MM.1S (cell line): Measurements from ENCODE around the gene MAS1L.
"Not testable (repeated sequence)": the region's sequence is repeated elsewhere in the genome, so short reads cannot be mapped to it uniquely, and the experiment has no call there.

Source experiments
- DNase-seq: peaks from one replicate; pipeline ENCODE4 v3.0.0-alpha.2; 2015
- H2AFZ ChIP-seq: fragments of 300-600 bp; sonication (generic); 2 replicates; pipeline ENCODE4 v1.6.0; 2016; ENCODE audit warnings: antibody characterized with exemption, low read length
- H3F3A ChIP-seq: fragments of 300-600 bp; sonication (generic); 2 replicates; pipeline ENCODE4 v1.6.1; 2016; ENCODE audit warnings: mild to moderate bottlenecking, antibody characterized with exemption, low read length, moderate library complexity, mixed read lengths; ENCODE audit not compliant: insufficient read depth
- H3K27ac ChIP-seq: fragments of 300-600 bp; sonication (generic); 2 replicates; pipeline ENCODE4 v1.5.1; 2016; ENCODE audit warnings: mild to moderate bottlenecking, low read length
- H3K27me3 ChIP-seq: fragments of 300-600 bp; sonication (generic); replicated peaks from 2 replicates; pipeline ENCODE4 v1.6.0; 2016; ENCODE audit warnings: low read length; ENCODE audit not compliant: insufficient read depth
- H3K36me3 ChIP-seq: fragments of 300-600 bp; sonication (generic); replicated peaks from 2 replicates; pipeline ENCODE4 v1.6.1; 2016; ENCODE audit warnings: mild to moderate bottlenecking, low read length, mixed read lengths; ENCODE audit not compliant: insufficient read depth
- H3K4me1 ChIP-seq: fragments of 300-600 bp; sonication (generic); 2 replicates; pipeline ENCODE4 v1.6.1; 2016; ENCODE audit warnings: low read length, mixed read lengths
- H3K4me2 ChIP-seq: fragments of 300-600 bp; sonication (generic); 2 replicates; pipeline ENCODE4 v1.6.0; 2016; ENCODE audit warnings: low read depth, low read length
- H3K4me3 ChIP-seq: fragments of 300-600 bp; sonication (generic); 2 replicates; pipeline ENCODE4 v1.5.1; 2016; ENCODE audit warnings: low read length, mixed read lengths
- H3K79me2 ChIP-seq: fragments of 300-600 bp; sonication (generic); 2 replicates; pipeline ENCODE4 v1.6.1; 2016; ENCODE audit warnings: mixed run types, low read length, mixed read lengths
- H3K9ac ChIP-seq: fragments of 300-600 bp; sonication (generic); 2 replicates; pipeline ENCODE4 v1.6.1; 2016; ENCODE audit warnings: low read length, mixed read lengths
- H3K9me2 ChIP-seq: fragments of 300-600 bp; sonication (generic); replicated peaks from 2 replicates; pipeline ENCODE4 v1.6.1; 2016; ENCODE audit warnings: mild to moderate bottlenecking, low read length, mixed read lengths; ENCODE audit not compliant: insufficient read depth
- H3K9me3 ChIP-seq: fragments of 300-600 bp; sonication (generic); replicated peaks from 2 replicates; pipeline ENCODE4 v1.6.1; 2016; ENCODE audit warnings: mild to moderate bottlenecking, low read length, mixed read lengths; ENCODE audit not compliant: insufficient read depth
- H4K20me1 ChIP-seq: fragments of 300-600 bp; sonication (generic); 2 replicates; pipeline ENCODE4 v1.6.1; 2016; ENCODE audit warnings: mild to moderate bottlenecking, low read length, moderate library complexity, mixed read lengths; ENCODE audit not compliant: insufficient read depth
- CTCF ChIP-seq: fragments of 300-600 bp; sonication (generic); IDR thresholded peaks from 2 replicates; pipeline ENCODE4 v1.5.1; 2016; ENCODE audit warnings: antibody characterized with exemption, low read length, mixed read lengths
- EZH2 ChIP-seq: fragments of 300-600 bp; sonication (generic); optimal IDR thresholded peaks from 2 replicates; pipeline ENCODE3; 2017; ENCODE audit warnings: low read depth, mild to moderate bottlenecking, antibody characterized with exemption, low read length, mixed read lengths
- EZH2phosphoT487 ChIP-seq: fragments of 300-600 bp; sonication (generic); IDR thresholded peaks from 2 replicates; pipeline ENCODE4 v1.6.1; 2018; ENCODE audit warnings: antibody characterized with exemption, low read length

Gene MAS1L

DNA sequence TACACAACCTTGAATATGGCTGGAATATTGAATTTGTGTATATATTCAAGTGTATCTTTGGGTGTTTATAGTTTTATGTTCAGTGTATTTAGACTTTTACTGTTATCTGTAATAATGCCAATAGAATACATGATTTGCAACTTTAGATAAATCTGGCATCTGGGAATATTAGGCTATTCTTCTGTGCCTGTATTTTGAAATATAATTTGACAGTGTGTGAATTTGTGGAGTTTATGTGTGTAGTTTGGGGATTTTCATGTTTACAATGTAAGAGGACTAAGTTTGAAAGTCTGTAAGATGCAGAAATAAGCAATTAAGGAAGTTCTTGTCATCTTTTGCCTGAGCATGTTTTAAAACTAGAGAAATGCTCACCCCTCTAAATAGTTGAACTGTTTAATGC lies 48.8 kb downstream of the MAS1L start, which contains the start of gene OR10C1:
Gene OR10C1, plus strand, starts transcription at position 301 of the 400 bp plus-strand sequence. CDS start 710 bp downstream, outside the sequence.
- DNase-seq = no peak
- Histone ChIP-seq H3K4me2 (no peak within 1 kb of the TSS), H3K9me2 (no peaks in the 10 kb centered on the region), H3F3A (no peaks in the 10 kb centered on the region), H3K4me3 (no peak within 1 kb of the TSS), H2AFZ (no peak within 1 kb of the TSS), H3K79me2 (no peaks in the 10 kb centered on the region), H3K4me1 (no peaks in the 10 kb centered on the region), H3K36me3 (no peaks in the 10 kb centered on the region), H3K9me3 (no peaks in the 10 kb centered on the region), H4K20me1 (no peaks in the 10 kb centered on the region), H3K9ac (no peak within 1 kb of the TSS), H3K27ac (no peak within 1 kb of the TSS), H3K27me3 (no peaks in the 10 kb centered on the region)
- TF ChIP-seq EZH2phosphoT487 (no peak), CTCF (no peak), EZH2 (no peak)

DNA sequence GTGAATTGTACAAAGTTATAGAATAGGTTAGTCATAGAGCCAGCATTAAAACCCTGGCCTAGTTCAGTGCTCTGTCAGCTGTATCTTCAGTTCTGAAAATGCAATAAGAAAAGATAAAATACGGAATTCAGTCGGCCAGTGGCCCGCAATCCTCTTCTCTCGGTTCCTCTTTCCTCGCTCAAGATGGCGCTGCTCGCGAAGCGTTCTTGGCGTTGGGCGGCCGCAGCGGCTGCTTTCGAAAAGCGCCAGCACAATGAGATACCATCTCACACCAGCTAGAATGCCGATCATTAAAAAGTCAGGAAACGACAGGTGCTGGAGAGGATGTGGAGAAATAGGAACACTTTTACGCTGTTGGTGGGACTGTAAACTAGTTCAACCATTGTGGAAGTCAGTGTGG lies 51.0 kb downstream of the MAS1L start:
- not testable (repeated sequence) for H3K9me2 ChIP-seq, H3K4me2 ChIP-seq, H3K9me3 ChIP-seq, H3K4me3 ChIP-seq, H3K4me1 ChIP-seq, H4K20me1 ChIP-seq, H3K79me2 ChIP-seq, H2AFZ ChIP-seq, H3K27ac ChIP-seq, H3K36me3 ChIP-seq, H3K9ac ChIP-seq, H3K27me3 ChIP-seq, DNase-seq, H3F3A ChIP-seq
